Peyer's patch (tissue), 4 donors: ENCODE results near the gene ZCCHC13. TPM values are rescaled to one million over a fixed set of nuclear protein-coding genes. Genes with fewer than 3 reads are reported as not detected.
A peak's percentile ranks its signal among the peaks of the same experiment; 100 is the strongest.

Source experiments
- DNase-seq, 3 donors: peaks; one replicate each; pipeline ENCODE4 v3.0.0-alpha.2; 2017 to 2019
- H3K27ac ChIP-seq, 4 donors: fragments of 200-600 bp; sonication (generic); one replicate each; pipeline ENCODE4 v1.5.1; 2016 to 2019
- H3K27me3 ChIP-seq, 2 donors: fragments of 200-600 bp; sonication (generic); one replicate each; pipeline ENCODE4 v1.5.1; 2019
- H3K36me3 ChIP-seq, 3 donors: fragments of 200-600 bp; sonication (generic); one replicate each; pipeline ENCODE4 v1.5.1; 2016 to 2019
- H3K4me1 ChIP-seq, 4 donors: fragments of 200-600 bp; sonication (generic); one replicate each; pipeline ENCODE4 v1.5.1; 2016 to 2019
- H3K4me3 ChIP-seq, 4 donors: fragments of 200-600 bp; sonication (generic); 1 replicate in 3 of 4; 2 replicates in 1 of 4; pipeline ENCODE4 v1.5.1; 2016 to 2019; ENCODE audit warnings: mild to moderate bottlenecking in 1 of 4
- H3K9me3 ChIP-seq, 4 donors: fragments of 200-600 bp; sonication (generic); one replicate each; pipeline ENCODE4 v1.5.1; 2016 to 2019; ENCODE audit warnings: mild to moderate bottlenecking in 1 of 4
- POLR2A ChIP-seq, 2 donors: fragments of 450-650 bp; IDR thresholded peaks; one replicate each; pipeline ENCODE4 v1.5.1; 2017; ENCODE audit warnings: antibody characterized with exemption in 2 of 2, mild to moderate bottlenecking in 2 of 2, moderate library complexity in 2 of 2
- total RNA-seq, 4 donors: library from RNA; depleted of rRNA; stranded (reverse); fragments of >200 nt; gene quantifications; one replicate each; pipeline ENCODE4 v1.1.0, GENCODE V29; 2016
- TF ChIP-seq, protein P1 (sequence below), 6 experiments: fragments of 450-650 bp in 4 of 6; fragments of 200-600 bp in 2 of 6; sonication (generic) in 1 of 6; IDR thresholded peaks; one replicate each; pipeline ENCODE4 v1.5.1; 2017 to 2019; ENCODE audit warnings: antibody characterized with exemption in 6 of 6, mild to moderate bottlenecking in 3 of 6, moderate library complexity in 1 of 6

ZCCHC13 gene
- total RNA-seq, 4 donors from 2014 or later: not detected

DNA sequence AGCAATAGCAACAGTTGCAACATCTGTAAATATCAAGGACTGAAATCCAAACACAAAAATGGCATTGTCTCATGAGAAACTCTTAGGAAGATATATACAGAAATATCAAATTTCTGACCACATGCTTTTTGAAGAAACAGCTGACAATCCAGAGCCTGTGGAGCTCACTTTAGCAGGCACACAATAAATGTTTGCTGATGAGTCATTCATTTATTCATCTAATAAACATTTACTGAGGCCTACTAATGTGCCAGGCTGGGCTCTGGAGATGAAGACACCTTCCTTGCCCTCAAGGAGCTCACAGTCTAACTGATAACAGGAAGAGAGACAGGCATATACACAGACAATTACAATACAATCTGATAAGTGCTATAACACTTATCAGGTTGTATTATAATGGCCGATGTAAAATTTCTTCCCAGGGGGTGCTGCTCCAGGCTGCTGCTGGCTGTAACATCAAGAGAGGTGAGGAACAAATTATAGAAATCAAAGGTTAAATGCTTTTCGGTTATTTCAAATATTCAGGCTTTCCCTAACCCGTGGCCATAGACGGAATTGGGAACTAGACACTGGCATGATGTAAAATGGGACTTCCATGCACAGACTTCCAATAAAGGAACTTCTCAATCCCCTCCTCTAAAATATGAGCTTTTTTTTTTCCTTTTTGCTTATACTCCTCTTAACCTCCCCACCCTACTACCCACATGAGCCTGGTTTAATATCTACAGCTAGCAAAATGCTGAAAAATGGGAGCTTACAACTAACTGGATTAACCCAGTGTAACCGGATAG, 16.8 kb upstream of the ZCCHC13 start:
- Histone ChIP-seq H3K9me3 (no peaks in the 10 kb centered on the region), H3K4me3 (no peak overlapping the region), H3K27ac (no peak overlapping the region), H3K4me1 (no peaks in the 10 kb centered on the region), H3K36me3 (peaks cover 0 to 8% (median 0%) of the 10 kb centered on the region in 3 donors), H3K27me3 (no peaks in the 10 kb centered on the region)
- DNase-seq: no peak
- no peak for TF ChIP-seq POLR2A (IDR thresholded peaks at IDR 0.05)
- TF ChIP-seq, protein P1, sequence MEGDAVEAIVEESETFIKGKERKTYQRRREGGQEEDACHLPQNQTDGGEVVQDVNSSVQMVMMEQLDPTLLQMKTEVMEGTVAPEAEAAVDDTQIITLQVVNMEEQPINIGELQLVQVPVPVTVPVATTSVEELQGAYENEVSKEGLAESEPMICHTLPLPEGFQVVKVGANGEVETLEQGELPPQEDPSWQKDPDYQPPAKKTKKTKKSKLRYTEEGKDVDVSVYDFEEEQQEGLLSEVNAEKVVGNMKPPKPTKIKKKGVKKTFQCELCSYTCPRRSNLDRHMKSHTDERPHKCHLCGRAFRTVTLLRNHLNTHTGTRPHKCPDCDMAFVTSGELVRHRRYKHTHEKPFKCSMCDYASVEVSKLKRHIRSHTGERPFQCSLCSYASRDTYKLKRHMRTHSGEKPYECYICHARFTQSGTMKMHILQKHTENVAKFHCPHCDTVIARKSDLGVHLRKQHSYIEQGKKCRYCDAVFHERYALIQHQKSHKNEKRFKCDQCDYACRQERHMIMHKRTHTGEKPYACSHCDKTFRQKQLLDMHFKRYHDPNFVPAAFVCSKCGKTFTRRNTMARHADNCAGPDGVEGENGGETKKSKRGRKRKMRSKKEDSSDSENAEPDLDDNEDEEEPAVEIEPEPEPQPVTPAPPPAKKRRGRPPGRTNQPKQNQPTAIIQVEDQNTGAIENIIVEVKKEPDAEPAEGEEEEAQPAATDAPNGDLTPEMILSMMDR (IDR thresholded peaks at IDR 0.05): no peak

DNA sequence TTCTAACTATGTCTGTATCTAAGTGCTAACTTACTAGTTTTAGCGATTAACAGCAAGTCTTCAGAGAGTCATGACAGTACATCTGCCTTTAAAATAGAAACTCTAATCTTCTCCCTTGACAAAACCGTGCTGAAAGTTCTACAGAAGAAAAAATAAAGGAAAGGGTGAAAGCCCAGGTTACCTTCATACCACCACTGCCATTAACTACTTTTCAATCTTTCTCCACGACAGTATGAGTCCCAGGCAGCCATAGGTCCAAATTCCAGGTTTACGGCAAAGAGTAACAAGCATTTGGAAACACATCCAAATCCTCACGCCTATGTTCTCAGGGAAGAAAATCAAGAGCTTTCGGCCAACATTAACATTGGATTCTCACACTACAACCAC, 12.4 kb upstream of the ZCCHC13 start:
- TF ChIP-seq POLR2A (IDR thresholded peaks at IDR 0.05): no peak
- H3K27me3 ChIP-seq: no peaks in the 10 kb centered on the region
- peak overlapping the region; percentile 74 to 93 (median 89) for H3K27ac ChIP-seq
- H3K4me3 ChIP-seq: peak overlapping the region; percentile 45 to 71 (median 66)
- peaks cover 0 to 8% (median 0%) of the 10 kb centered on the region in 3 donors for H3K36me3 ChIP-seq
- H3K9me3 ChIP-seq: no peaks in the 10 kb centered on the region
- H3K4me1 ChIP-seq: no peaks in the 10 kb centered on the region
- DNase-seq: no peak

DNA sequence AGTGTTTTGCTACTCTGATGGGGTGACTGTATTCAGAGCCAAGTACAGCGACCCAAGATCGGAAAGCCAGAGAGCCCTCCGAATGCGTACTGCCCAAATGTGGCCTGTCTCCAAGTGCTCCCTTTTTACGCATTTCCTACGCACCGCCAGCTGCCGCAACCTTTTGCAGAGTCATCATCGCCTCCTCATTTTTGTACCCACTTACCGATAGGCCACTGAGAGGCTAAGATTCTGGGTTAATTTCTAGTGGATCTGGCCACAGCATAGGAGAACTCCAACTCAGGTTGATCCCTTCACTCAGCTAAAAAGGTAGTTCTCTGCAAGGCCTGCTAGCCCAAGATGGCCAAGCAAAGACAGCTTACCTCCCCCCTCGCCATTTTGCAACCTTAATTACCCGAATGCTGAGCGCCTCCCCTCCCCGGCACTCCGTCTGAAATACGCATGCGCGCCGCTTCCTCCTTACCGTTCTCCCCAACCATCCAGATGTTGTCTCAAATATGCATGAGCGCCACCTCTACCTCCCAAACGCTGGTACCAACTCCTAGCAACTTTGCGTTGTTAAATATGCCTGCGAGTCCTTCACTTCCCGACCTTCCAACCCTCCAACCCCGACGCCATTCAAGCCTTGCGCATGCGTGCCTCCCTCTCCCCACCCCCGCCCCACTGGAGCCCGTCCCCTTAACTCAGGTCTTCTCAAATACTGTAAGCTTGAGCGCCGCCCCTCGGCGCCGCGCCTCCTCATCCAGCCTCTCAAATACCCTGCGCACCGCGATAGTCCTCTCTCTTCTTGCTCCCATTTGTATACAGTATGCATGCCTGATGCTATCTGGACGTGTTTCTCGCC, 11.8 kb upstream of the ZCCHC13 start:
- H3K36me3 ChIP-seq: peaks cover 0 to 8% (median 0%) of the 10 kb centered on the region in 3 donors
- H3K4me1 ChIP-seq: no peaks in the 10 kb centered on the region
- H3K27me3 ChIP-seq: no peaks in the 10 kb centered on the region
- TF ChIP-seq POLR2A (IDR thresholded peaks at IDR 0.05): peak; percentile 17 to 39
- TF ChIP-seq, protein P1 (IDR thresholded peaks at IDR 0.05): peak in 1 of 6 experiments; percentile 16
- peak overlapping the region; percentile 45 to 71 (median 66) for H3K4me3 ChIP-seq
- H3K9me3 ChIP-seq: no peaks in the 10 kb centered on the region
- H3K27ac ChIP-seq: peak overlapping the region; percentile 74 to 93 (median 89)
- DNase-seq: peak; percentile 85 to 95 (median 89)

DNA sequence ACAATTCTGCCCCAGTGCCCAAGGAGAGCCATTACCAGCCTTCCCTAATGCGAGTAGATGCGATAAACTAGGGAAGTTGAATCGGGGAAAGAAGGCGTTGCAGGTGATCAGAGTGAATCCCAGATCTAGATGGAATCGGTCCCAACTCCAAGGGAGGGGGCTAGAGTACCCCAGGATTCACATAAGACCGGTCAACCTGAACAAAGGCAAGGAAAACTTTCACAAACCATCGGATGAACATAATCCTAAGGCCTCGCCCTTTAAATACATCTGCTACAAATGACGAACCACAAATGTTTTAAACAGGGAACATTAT, 11.2 kb upstream of the ZCCHC13 start:
- TF ChIP-seq, protein P1 (IDR thresholded peaks at IDR 0.05): no peak
- TF ChIP-seq POLR2A (IDR thresholded peaks at IDR 0.05): no peak
- peaks cover 0 to 8% (median 0%) of the 10 kb centered on the region in 3 donors for H3K36me3 ChIP-seq
- no peak for DNase-seq
- H3K4me3 ChIP-seq: peak overlapping the region; percentile 45 to 71 (median 66)
- no peaks in the 10 kb centered on the region for H3K9me3 ChIP-seq
- H3K4me1 ChIP-seq: no peaks in the 10 kb centered on the region
- H3K27me3 ChIP-seq: no peaks in the 10 kb centered on the region
- H3K27ac ChIP-seq: peak overlapping the region; percentile 74 to 93 (median 89)

DNA sequence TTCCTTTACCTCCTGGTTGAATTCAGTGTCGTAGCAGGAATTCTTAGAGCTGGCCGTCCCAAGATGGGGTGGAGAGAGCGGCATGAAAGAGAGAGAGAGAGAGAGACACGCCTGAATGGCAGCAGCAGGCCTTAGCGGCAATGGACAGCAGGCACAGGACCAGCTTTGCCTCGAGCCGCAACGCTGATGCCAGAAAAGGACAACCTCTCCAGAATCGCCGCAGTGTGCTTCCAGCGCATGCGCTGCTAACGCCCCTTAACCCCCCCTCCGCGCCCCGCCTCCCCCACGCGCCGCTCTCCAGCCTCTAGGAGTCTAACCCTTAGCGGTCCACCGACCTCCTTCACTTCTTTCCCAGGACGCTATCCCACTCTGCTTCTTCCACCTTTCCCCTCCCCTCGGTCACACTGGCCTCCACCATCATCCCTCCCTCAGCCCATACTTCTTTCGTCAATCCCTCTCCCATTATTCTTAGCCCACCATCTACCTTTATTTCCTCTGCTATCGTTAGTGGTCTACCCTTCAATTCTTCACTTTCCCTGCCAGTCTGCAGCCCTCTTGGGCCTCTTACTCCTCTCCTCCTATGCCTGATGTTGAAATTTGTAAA, 10.5 kb upstream of the ZCCHC13 start:
- Histone ChIP-seq H3K36me3 (peaks cover 0 to 7% (median 0%) of the 10 kb centered on the region in 3 donors), H3K9me3 (no peaks in the 10 kb centered on the region), H3K4me1 (no peaks in the 10 kb centered on the region), H3K4me3 (peak overlapping the region; percentile 45 to 71 (median 66)), H3K27ac (peak overlapping the region in 3 of 4 donors; percentile 74 to 93 (median 92)), H3K27me3 (no peaks in the 10 kb centered on the region)
- DNase-seq: peak; percentile 63 to 85 (median 76)
- TF ChIP-seq, protein P1 (IDR thresholded peaks at IDR 0.05): no peak
- peak in 1 of 2 donors; percentile 33 for TF ChIP-seq POLR2A (IDR thresholded peaks at IDR 0.05)
